NCI-H1417 treated with DMSO at 0.1 percent for 48 hours (cell line): ENCODE results near the gene SECISBP2.

ENCODE experiments used
- DNase-seq: peaks from one replicate; lab custom pipeline; 2025; lab: John Stamatoyannopoulos, UW

The SECISBP2 gene

GRCh38 chr9:89383030-89383720 is 64.9 kb downstream of the SECISBP2 start:
- no peak for DNase-seq

- no peak for DNase-seq
Observed at GRCh38 chr9:89383721-89384300, 65.5 kb downstream of the SECISBP2 start.

- no peak for DNase-seq
Observed at GRCh38 chr9:89384783-89385182, 66.5 kb downstream of the SECISBP2 start.

- no peak for DNase-seq
Observed at GRCh38 chr9:89386206-89386605, 67.9 kb downstream of the SECISBP2 start.

- no peak for DNase-seq
Observed at GRCh38 chr9:89386797-89387196, 68.5 kb downstream of the SECISBP2 start.

GRCh38 chr9:89387197-89387849 is 69.0 kb downstream of the SECISBP2 start:
- DNase-seq = no peak

- DNase-seq = no peak
Observed at GRCh38 chr9:89388084-89388867, 70.0 kb downstream of the SECISBP2 start.

GRCh38 chr9:89388868-89389177 is 70.5 kb downstream of the SECISBP2 start:
- no peak for DNase-seq

- no peak for DNase-seq
Observed at GRCh38 chr9:89390068-89390555, 71.8 kb downstream of the SECISBP2 start.

- no peak for DNase-seq
Observed at GRCh38 chr9:89390578-89391116, 72.3 kb downstream of the SECISBP2 start.

GRCh38 chr9:89391585-89391984 is 73.3 kb downstream of the SECISBP2 start:
- no peak for DNase-seq

GRCh38 chr9:89394412-89394811 is 76.1 kb downstream of the SECISBP2 start:
- DNase-seq = no peak

- DNase-seq = no peak
Observed at GRCh38 chr9:89395931-89396710, 77.8 kb downstream of the SECISBP2 start.

- DNase-seq = no peak
Observed at GRCh38 chr9:89397471-89397870, 79.2 kb downstream of the SECISBP2 start.

GRCh38 chr9:89398621-89399020 is 80.3 kb downstream of the SECISBP2 start:
- DNase-seq = no peak

- no peak for DNase-seq
Observed at GRCh38 chr9:89400403-89401116, 82.3 kb downstream of the SECISBP2 start.

- no peak for DNase-seq
Observed at GRCh38 chr9:89402695-89403427, 84.6 kb downstream of the SECISBP2 start.

GRCh38 chr9:89404074-89404473 is 85.8 kb downstream of the SECISBP2 start:
- no peak for DNase-seq

GRCh38 chr9:89405826-89406225 is 87.5 kb downstream of the SECISBP2 start:
- DNase-seq = no peak

GRCh38 chr9:89407070-89407469 is 88.8 kb downstream of the SECISBP2 start:
- no peak for DNase-seq
